Astrocyte (in vitro differentiated cells and primary cell): Measurements from ENCODE around the gene NFKB1.

Source experiments
- CTCF ChIP-seq: IDR thresholded peaks from 2 replicates; pipeline ENCODE4 v1.5.1; 2011; ENCODE audit warnings: low read depth, mild to moderate bottlenecking, inconsistent platforms, low read length, moderate library complexity; ENCODE audit not compliant: insufficient read depth
- EZH2 ChIP-seq: IDR thresholded peaks from 2 replicates; pipeline ENCODE4 v1.6.1; 2012; ENCODE audit warnings: mild to moderate bottlenecking, low read length, inconsistent platforms; ENCODE audit not compliant: insufficient read depth

- TF ChIP-seq CTCF (no peak), EZH2 (no peak)
Observed at GRCh38 chr4:102604222-102604940, 103.2 kb downstream of the NFKB1 start.
